SU-DHL-6 (cell line): ENCODE measurements around the gene ADD3.
A peak's percentile ranks its signal among the peaks of the same experiment; 100 is the strongest.
"Not testable (repeated sequence)": the region's sequence is repeated elsewhere in the genome, so short reads cannot be mapped to it uniquely, and the experiment has no call there.

ENCODE experiments used
- H2AFZ ChIP-seq: fragments of 200-600 bp; sonication (generic); 2 replicates; pipeline ENCODE4 v1.6.1; 2014; ENCODE audit warnings: low read depth, mild to moderate bottlenecking, moderate library complexity, mixed read lengths, antibody characterized with exemption, low read length; ENCODE audit not compliant: severe bottlenecking
- H3F3A ChIP-seq: fragments of 200-600 bp; shearing (Covaris generic); 2 replicates; pipeline ENCODE4 v1.6.0; 2016; ENCODE audit warnings: antibody characterized with exemption, mild to moderate bottlenecking; ENCODE audit not compliant: insufficient read depth
- H3K27ac ChIP-seq: fragments of 200-600 bp; sonication (generic); 2 replicates; pipeline ENCODE4 v1.5.1; 2016; ENCODE audit warnings: low read depth, mild to moderate bottlenecking, low read length, moderate library complexity, mixed read lengths
- H3K27me3 ChIP-seq: fragments of 200-600 bp; sonication (generic), shearing (Covaris generic); 2 replicates; pipeline ENCODE4 v1.6.0; 2014; ENCODE audit warnings: mild to moderate bottlenecking, low read length
- H3K36me3 ChIP-seq: fragments of 200-600 bp; sonication (generic); 2 replicates; pipeline ENCODE4 v1.6.1; 2014; ENCODE audit warnings: mild to moderate bottlenecking, low read length, mixed read lengths
- H3K4me2 ChIP-seq: fragments of 300-600, 200-600 bp; shearing (Covaris generic), sonication (generic); 2 replicates; pipeline ENCODE4 v1.6.0; 2014; ENCODE audit warnings: low read length, low read depth, mild to moderate bottlenecking; ENCODE audit not compliant: poor library complexity, severe bottlenecking
- H3K4me3 ChIP-seq: fragments of 200-600 bp; sonication (generic); 2 replicates; pipeline ENCODE4 v1.5.1; 2014; ENCODE audit warnings: antibody characterized with exemption, low read length, mild to moderate bottlenecking, mixed read lengths; ENCODE audit not compliant: insufficient read depth, poor library complexity, severe bottlenecking
- H3K79me2 ChIP-seq: fragments of 200-600 bp; sonication (generic); 2 replicates; pipeline ENCODE4 v1.6.1; 2014; ENCODE audit warnings: mild to moderate bottlenecking, low read length, moderate library complexity; ENCODE audit not compliant: insufficient read depth
- H3K9ac ChIP-seq: fragments of 200-600 bp; sonication (generic); 2 replicates; pipeline ENCODE4 v1.7.0; 2014; ENCODE audit warnings: mild to moderate bottlenecking, low read length
- H3K9me2 ChIP-seq: fragments of 200-600 bp; sonication (generic); replicated peaks from 2 replicates; pipeline ENCODE4 v1.6.1; 2014; ENCODE audit warnings: low read length; ENCODE audit not compliant: insufficient read depth
- H3K9me3 ChIP-seq: fragments of 200-600 bp; sonication (generic); 2 replicates; pipeline ENCODE4 v1.6.1; 2014; ENCODE audit warnings: low read length, mixed read lengths; ENCODE audit not compliant: insufficient read depth
- H4K20me1 ChIP-seq: fragments of 200-600 bp; sonication (generic); 2 replicates; pipeline ENCODE4 v1.6.1; 2014; ENCODE audit warnings: low read depth, mild to moderate bottlenecking, antibody characterized with exemption, low read length, moderate library complexity, mixed read lengths
- CTCF ChIP-seq: fragments of 200-600 bp; sonication (generic); IDR thresholded peaks from one replicate; pipeline ENCODE4 v1.5.1; 2017; ENCODE audit warnings: antibody characterized with exemption, mild to moderate bottlenecking, low read length, moderate library complexity; ENCODE audit not compliant: insufficient read depth, poor library complexity, severe bottlenecking
- EZH2phosphoT487 ChIP-seq: fragments of 200-600 bp; sonication (generic), shearing (Covaris generic); conservative IDR thresholded peaks from 2 replicates; pipeline ENCODE4 v1.6.1; 2018; ENCODE audit warnings: mild to moderate bottlenecking, antibody characterized with exemption, low read length, moderate library complexity, mixed read lengths

Gene ADD3

GRCh38 chr10:110134917-110135316 lies 127.1 kb downstream of the ADD3 start:
- Histone ChIP-seq H3F3A (peaks cover 40% of the 10 kb centered on the region), H3K36me3 (peaks cover 44% of the 10 kb centered on the region), H3K9me3 (no peaks in the 10 kb centered on the region), H3K9ac (no peak overlapping the region), H3K4me3 (no peak overlapping the region), H3K27ac (0 out of 2 replicates have a peak overlapping the region, but pooled peaks have one; percentile 27), H4K20me1 (no peaks in the 10 kb centered on the region), H3K27me3 (no peaks in the 10 kb centered on the region), H3K4me2 (no peak overlapping the region), H2AFZ (no peak overlapping the region), H3K9me2 (no peaks in the 10 kb centered on the region), H3K79me2 (no peaks in the 10 kb centered on the region)
- TF ChIP-seq CTCF (no peak), EZH2phosphoT487 (no peak)

- not testable (repeated sequence) for H3K9me2 ChIP-seq
- H3K36me3 ChIP-seq, result peaks cover 37% of the 10 kb centered on the region
These were observed 128.1 kb downstream of the ADD3 start for GRCh38 chr10:110135836-110136235.

DNA sequence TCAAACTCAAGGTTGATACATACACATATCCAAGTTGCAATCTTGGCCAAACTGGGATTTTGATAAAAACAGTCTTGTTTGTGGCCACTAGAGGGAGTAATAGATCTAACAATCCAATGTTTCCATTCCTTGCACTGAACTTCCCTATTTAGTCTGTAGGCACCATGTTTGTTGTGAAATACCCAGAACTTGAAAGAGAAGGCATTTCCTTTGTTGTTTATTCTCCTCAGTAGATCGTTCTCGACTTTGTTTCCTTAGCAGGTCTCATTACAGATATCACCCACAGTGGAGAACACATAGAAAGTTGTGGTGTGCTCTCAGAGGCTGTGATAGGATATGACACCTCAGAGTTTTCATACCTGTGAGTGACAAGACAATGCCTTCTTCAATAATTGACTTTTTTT lies 129.4 kb downstream of the ADD3 start:
- Histone ChIP-seq H3K9me3 (no peaks in the 10 kb centered on the region), H3K9ac (no peak overlapping the region), H3K9me2 (no peaks in the 10 kb centered on the region), H3F3A (peaks cover 40% of the 10 kb centered on the region), H3K4me2 (no peak overlapping the region), H2AFZ (no peak overlapping the region), H3K4me3 (no peak overlapping the region), H3K36me3 (peaks cover 24% of the 10 kb centered on the region), H4K20me1 (no peaks in the 10 kb centered on the region), H3K79me2 (no peaks in the 10 kb centered on the region), H3K27ac (no peak overlapping the region), H3K27me3 (no peaks in the 10 kb centered on the region)
- peak; percentile 61 for TF ChIP-seq CTCF
- TF ChIP-seq EZH2phosphoT487, result no peak

More at GRCh38 chr10:110135836-110136235, 128.1 kb downstream of the ADD3 start:
- H2AFZ ChIP-seq, H3K27ac ChIP-seq, H3K9ac ChIP-seq, H3K79me2 ChIP-seq, H3K4me2 ChIP-seq, H3K27me3 ChIP-seq, H3K4me3 ChIP-seq, H4K20me1 ChIP-seq, H3K9me3 ChIP-seq: not testable (repeated sequence)
- H3F3A ChIP-seq, result peaks cover 40% of the 10 kb centered on the region

DNA sequence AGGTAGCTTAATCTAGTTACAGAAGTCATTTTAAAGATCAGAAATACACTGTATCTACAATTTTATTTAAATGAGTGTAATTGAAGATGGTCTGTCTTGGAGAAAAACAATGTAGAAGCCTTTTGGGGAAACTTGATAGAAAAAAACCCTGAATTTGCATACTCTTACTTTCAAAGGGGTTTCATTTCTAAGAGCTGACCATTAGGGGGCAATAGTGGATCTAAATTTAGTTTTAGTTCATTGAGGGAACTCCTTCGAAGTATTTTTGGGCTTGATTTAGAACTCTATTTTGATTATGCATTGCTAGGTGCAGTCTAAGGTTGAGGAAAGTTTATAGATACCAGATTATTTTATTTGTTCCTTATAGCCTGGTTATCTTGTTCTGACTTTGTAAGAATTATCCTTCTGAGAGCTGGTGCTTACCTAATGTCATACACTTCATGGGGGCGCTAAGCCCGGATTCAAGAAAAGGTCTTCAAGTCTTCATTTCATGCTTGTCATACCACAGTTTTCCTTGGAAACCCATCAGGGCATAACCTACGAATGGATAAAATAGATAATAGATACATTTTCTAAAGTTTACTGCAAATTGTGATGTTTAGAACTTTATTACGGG lies 130.5 kb downstream of the ADD3 start:
- H3F3A ChIP-seq, result peaks cover 40% of the 10 kb centered on the region
- no peaks in the 10 kb centered on the region for H3K9me3 ChIP-seq
- H3K36me3 ChIP-seq, result peaks cover 15% of the 10 kb centered on the region
- H3K4me2 ChIP-seq, result no peak overlapping the region
- TF ChIP-seq EZH2phosphoT487 (no peak), CTCF (peak; percentile 58)
- H3K79me2 ChIP-seq, result no peaks in the 10 kb centered on the region
- no peaks in the 10 kb centered on the region for H3K27me3 ChIP-seq
- no peak overlapping the region for H3K9ac ChIP-seq
- H2AFZ ChIP-seq, result no peak overlapping the region
- no peaks in the 10 kb centered on the region for H3K9me2 ChIP-seq
- H4K20me1 ChIP-seq, result no peaks in the 10 kb centered on the region
- no peak overlapping the region for H3K27ac ChIP-seq
- H3K4me3 ChIP-seq, result no peak overlapping the region
